ENCODE results near the gene PDIA5.

PDIA5 gene

GRCh38 chr3:123044981-123045763 lies 21.7 kb upstream of the PDIA5 start:
- DNase-seq: no peak

DNA sequence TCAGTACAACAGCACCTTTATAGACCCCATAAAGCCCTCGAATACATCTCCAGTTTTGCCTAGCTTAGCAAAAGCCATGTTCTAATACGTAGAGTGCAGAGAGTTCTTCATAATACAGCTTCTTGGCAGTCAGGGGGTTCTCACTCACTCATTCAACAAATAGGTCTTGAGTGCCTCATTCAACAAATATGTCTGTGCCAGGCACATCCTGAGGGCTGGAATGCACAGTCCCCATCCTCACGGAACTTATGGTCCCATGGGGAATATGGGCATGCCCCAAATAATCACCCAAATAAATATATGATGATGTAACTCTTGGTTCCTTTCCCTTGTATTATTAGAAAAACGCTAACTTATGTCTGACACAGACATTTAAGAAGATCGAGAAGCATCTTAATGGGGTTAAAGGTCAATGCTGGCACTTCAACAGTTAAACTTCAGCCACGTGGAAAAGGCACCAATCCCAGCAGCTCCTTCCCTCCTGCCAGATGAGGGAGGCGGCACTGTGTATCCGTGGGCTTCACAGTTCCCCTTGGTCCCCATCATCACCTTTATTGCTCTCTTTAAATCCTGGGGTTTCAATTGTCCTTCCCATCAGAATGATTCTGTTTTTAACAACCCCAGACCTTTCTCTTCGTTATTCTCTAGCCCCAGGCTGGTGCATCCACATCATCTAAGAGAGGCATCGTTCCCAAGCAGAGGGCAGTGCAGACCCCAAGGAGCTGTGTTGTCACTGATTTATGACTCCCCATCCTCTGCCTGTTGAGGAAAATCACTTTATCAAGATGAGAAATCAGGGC lies 20.4 kb upstream of the PDIA5 start:
- DNase-seq: no peak

- DNase-seq: no peak
Measured at GRCh38 chr3:123047062-123047319, 19.8 kb upstream of the PDIA5 start.

DNA sequence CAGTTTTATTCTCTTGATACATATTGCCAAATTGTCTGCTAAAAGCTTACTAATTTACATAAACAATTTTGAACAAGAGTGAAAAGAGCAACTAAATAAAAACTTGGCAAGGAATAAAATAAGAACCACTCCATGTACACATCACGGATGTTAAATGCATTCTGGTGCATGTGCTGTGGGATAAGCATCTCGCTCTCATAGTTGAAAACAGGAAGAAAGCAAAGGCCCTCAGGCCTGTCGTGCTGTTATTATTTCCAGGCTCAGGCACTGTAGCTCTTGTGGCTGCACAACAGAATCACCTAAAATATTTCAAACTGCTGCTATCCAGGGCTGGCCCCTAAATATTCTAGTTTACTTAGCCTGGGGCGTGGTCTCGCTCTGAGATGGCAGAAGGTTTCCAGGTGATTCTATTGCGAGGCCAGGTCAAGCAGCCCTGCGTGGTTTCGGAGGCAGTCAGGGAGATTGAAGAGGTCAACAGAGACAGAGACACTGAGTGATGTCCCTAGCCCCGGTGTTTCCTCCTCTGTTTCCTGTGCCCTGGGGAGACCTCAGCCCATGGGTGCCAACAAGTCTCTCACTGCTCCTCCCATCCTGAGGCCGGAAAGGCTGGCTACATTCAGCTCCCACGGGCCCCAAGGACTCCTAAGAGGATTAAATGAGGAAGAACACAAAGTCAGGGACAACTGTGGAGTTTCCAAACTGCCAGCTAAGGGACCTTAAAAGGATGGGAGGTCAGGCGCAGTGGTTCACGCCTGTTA lies 18.2 kb upstream of the PDIA5 start:
- DNase-seq: no peak

- DNase-seq: no peak
Measured at GRCh38 chr3:123050666-123051065, 16.2 kb upstream of the PDIA5 start.

DNA sequence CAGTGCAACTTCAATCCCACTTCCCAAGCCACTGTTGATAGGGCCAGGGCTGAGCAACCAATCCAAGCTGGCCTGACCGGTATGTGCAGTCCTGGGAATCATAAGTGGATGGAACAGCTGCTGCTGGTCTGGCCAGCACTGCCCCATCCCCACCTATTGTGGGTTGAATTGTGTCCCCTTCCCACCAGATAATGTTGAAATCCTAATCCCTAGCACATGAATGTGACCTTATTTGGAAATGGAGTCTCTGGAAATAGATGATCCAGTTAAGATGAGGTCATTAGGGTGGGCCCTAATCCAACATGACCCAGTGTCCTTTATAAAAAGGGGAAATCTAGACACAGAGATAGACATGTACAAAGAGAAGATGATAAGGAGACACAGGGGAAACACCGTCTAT lies 13.7 kb upstream of the PDIA5 start:
- no peak for DNase-seq

DNA sequence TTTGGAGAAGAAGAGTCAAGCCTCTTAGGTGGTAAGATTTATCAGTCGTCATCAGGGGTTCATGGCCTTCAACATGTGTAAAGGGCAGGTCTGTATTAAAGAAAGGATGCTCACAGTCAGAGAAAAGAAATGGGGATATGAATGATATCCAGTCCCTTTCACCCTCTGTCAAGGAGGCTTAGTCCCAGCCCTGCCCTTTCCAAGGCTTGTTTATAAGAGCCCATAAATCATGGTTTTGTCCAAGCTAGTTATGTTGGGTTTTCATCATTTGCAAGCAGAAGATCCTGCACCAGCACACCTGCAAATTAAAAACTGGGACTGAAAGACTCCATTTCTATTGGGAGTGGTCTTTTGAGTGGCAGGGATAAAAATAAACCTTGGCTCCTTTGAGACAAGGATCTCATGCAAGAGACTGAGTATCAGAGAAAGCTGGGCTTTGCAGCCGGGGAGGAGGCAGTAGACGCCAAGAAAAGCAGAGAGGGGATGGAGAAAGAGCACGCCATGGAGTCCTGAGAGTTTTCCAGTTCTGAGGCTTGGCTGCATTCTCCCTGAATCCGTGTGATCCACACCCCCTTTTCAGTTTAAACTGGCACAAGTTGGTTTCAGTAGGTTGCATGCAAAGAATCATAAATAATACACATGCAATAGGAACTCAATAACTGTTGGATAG lies 12.6 kb upstream of the PDIA5 start:
- no peak for DNase-seq

GRCh38 chr3:123054931-123055330 lies 11.9 kb upstream of the PDIA5 start:
- no peak for DNase-seq

GRCh38 chr3:123055352-123055751 lies 11.5 kb upstream of the PDIA5 start:
- DNase-seq: no peak

GRCh38 chr3:123058505-123058904 lies 8.3 kb upstream of the PDIA5 start:
- DNase-seq: no peak

- no peak for DNase-seq
Measured at GRCh38 chr3:123060054-123060453, 6.8 kb upstream of the PDIA5 start.

DNA sequence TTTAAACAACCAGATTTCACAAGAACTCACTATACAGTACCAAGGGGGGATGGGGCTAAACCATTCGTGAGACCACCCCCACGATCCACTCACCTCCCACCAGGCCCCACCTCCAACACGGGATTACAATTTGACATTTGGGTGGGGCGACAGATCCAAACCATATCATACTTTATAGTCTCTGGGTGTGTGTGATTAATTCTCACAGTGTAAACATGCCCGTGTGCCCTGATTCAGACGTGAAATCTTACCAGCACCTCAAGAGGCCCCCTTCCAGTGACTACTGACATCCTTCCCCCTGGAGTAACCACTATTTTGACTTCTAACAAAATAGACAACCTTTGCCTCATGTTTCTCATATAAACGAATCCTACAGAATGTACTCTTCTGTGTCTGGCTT lies 5.0 kb upstream of the PDIA5 start:
- DNase-seq: no peak

DNA sequence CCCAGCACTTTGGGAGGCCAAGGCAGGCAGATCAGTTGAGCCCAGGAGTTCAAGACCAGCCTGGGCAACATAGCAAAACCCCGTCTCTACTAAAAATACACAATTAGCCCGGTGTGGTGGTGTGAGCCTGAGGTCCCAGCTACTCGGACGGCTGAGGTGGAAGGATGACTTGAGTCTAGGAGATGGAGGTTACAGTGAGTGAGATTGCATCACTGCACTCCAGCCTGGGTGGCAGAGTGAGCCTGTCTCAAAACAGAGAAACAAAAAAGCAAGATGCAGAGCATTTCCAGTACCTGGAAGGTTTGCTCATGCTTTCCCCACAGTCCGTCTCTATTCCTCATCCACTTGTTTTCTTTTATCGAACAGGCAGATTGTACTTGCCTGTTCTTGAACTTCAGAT lies 3.8 kb upstream of the PDIA5 start:
- no peak for DNase-seq

GRCh38 chr3:123064506-123064905 lies 2.3 kb upstream of the PDIA5 start:
- DNase-seq: no peak

DNA sequence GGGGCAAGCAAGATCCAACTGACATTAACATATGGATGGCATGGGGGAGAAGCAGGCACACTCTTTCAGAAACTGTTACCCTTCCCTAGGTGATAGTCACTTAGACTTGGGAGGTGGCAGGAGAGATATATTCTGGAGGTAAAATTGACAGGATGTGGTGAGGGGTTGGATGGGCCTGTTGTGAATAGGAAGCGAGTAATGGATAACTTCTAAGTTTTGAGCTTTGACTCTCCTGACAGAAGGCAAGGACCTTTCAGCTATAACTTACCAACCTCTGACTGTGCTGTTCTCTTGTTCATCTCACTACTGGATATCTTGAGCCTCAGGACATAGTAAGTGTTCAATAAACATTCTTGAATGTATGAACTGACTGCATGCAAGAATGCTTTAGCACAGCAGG lies 1.9 kb upstream of the PDIA5 start:
- DNase-seq: no peak

DNA sequence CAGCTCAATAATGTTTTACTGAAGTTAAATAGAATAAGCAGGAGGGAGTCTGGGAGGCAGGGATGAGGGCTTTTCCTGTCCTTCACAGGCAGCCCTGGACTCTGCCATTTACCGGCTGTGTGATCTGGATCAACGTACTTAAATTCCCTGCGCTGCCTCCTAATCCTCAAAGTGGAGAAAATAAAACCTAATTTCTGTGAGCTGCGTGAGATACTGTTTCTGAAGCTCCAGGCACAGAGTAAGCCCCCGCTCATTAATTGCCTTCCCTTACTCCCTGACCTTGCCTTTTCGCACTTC lies 278 bp upstream of the PDIA5 start:
- DNase-seq: no peak

- no peak for DNase-seq
Measured at GRCh38 chr3:123067689-123068600, 1.1 kb downstream of the PDIA5 start.

- no peak for DNase-seq
Measured at GRCh38 chr3:123068601-123069381, 2.0 kb downstream of the PDIA5 start.

GRCh38 chr3:123070510-123070909 lies 3.7 kb downstream of the PDIA5 start:
- DNase-seq: no peak

GRCh38 chr3:123071146-123071545 lies 4.3 kb downstream of the PDIA5 start:
- no peak for DNase-seq

- DNase-seq: no peak
Measured at GRCh38 chr3:123071581-123071980, 4.8 kb downstream of the PDIA5 start.

DNA sequence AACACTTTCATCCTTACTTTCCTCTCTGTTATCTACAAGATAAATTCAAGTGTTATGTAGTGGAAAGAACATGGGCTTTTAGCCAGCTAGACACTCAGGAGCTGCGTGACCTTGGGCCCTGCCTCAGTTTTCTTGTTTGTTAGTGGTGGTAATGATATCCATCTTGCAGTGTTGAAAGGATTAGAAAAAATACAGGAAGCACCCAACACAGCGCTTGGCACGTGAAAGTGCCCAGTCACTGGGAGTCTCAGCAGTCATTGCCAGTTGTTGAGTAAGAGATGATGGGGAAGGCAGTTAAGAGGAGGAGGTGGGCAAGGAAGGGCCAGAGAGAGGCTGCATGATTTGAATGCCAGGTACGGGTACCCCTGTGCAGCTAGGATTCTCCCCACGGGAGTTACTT lies 5.3 kb downstream of the PDIA5 start:
- no peak for DNase-seq
